H9 (cell line): ENCODE measurements around the gene PDXP. TPM values are rescaled to one million over a fixed set of nuclear protein-coding genes. Genes with fewer than 3 reads are reported as not detected.

Experiments used
- DNase-seq: peaks from one replicate; pipeline ENCODE4 v3.0.0-alpha.2; 2017
- H2AFZ ChIP-seq: one replicate; pipeline ENCODE4 v1.6.1; 2013; ENCODE audit warnings: mild to moderate bottlenecking, low read length, control low read depth, moderate library complexity
- H2AK5ac ChIP-seq: 2 replicates; pipeline ENCODE4 v1.6.1; 2013; ENCODE audit warnings: low read length, control low read depth, mixed read lengths; ENCODE audit not compliant: insufficient read length
- H2BK120ac ChIP-seq: one replicate; pipeline ENCODE4 v1.6.1; 2013; ENCODE audit warnings: low read depth, mild to moderate bottlenecking, low read length, control low read depth, inconsistent platforms; ENCODE audit not compliant: poor library complexity, severe bottlenecking
- H2BK12ac ChIP-seq: 2 replicates; pipeline ENCODE4 v1.6.1; 2013; ENCODE audit warnings: low read length, control low read depth, mixed read lengths, low read depth; ENCODE audit not compliant: insufficient read length
- H2BK15ac ChIP-seq: 2 replicates; pipeline ENCODE4 v1.6.1; 2013; ENCODE audit warnings: low read depth, low read length, control low read depth
- H2BK20ac ChIP-seq: one replicate; pipeline ENCODE4 v1.6.1; 2013; ENCODE audit warnings: low read depth, mild to moderate bottlenecking, low read length, control low read depth, inconsistent platforms; ENCODE audit not compliant: poor library complexity, severe bottlenecking
- H2BK5ac ChIP-seq: 2 replicates; pipeline ENCODE4 v1.6.1; 2013; ENCODE audit warnings: low read length, control low read depth, mixed read lengths; ENCODE audit not compliant: insufficient read length
- H3K14ac ChIP-seq: 2 replicates; pipeline ENCODE4 v1.6.1; 2013; ENCODE audit warnings: low read length, control low read depth; ENCODE audit not compliant: insufficient read depth
- H3K18ac ChIP-seq: 2 replicates; pipeline ENCODE4 v1.6.1; 2013; ENCODE audit warnings: low read depth, mild to moderate bottlenecking, mixed read lengths, low read length, control low read depth; ENCODE audit not compliant: insufficient read length
- H3K23ac ChIP-seq: 2 replicates; pipeline ENCODE4 v1.6.1; 2013; ENCODE audit warnings: low read length, control low read depth, mixed read lengths, low read depth; ENCODE audit not compliant: insufficient read length
- H3K23me2 ChIP-seq: 2 replicates; pipeline ENCODE4 v1.6.1; 2013; ENCODE audit warnings: low read depth, mild to moderate bottlenecking, mixed read lengths, low read length, control low read depth; ENCODE audit not compliant: insufficient read length, poor library complexity, severe bottlenecking
- H3K27ac ChIP-seq: 2 replicates; pipeline ENCODE4 v1.5.1; 2013; ENCODE audit warnings: low read length, control low read depth, mixed read lengths, low read depth; ENCODE audit not compliant: insufficient read length
- H3K27me3 ChIP-seq: 2 replicates; pipeline ENCODE4 v1.6.1; 2013; ENCODE audit warnings: low read length, control low read depth, inconsistent platforms; ENCODE audit not compliant: insufficient read depth
- H3K4ac ChIP-seq: 2 replicates; pipeline ENCODE4 v1.6.1; 2013; ENCODE audit warnings: low read depth, mild to moderate bottlenecking, control low read depth, inconsistent platforms, low read length, moderate library complexity
- H3K4me1 ChIP-seq: 2 replicates; pipeline ENCODE4 v1.6.1; 2013; ENCODE audit warnings: low read length, control low read depth, inconsistent platforms; ENCODE audit not compliant: insufficient read depth
- H3K4me2 ChIP-seq: 2 replicates; pipeline ENCODE4 v1.6.1; 2013; ENCODE audit warnings: low read length, control low read depth, mixed read lengths; ENCODE audit not compliant: insufficient read length, insufficient read depth
- H3K56ac ChIP-seq: 2 replicates; pipeline ENCODE4 v1.6.1; 2013; ENCODE audit warnings: low read depth, mild to moderate bottlenecking, mixed read lengths, low read length, control low read depth; ENCODE audit not compliant: insufficient read length
- H3K79me1 ChIP-seq: 2 replicates; pipeline ENCODE4 v1.6.1; 2013; ENCODE audit warnings: low read depth, mild to moderate bottlenecking, moderate library complexity, low read length, control low read depth, inconsistent platforms; ENCODE audit not compliant: insufficient read depth, poor library complexity, severe bottlenecking
- H3K79me2 ChIP-seq: 2 replicates; pipeline ENCODE4 v1.6.1; 2013; ENCODE audit warnings: low read length, control low read depth, inconsistent platforms; ENCODE audit not compliant: insufficient read depth
- H3K9ac ChIP-seq: 2 replicates; pipeline ENCODE4 v1.6.1; 2013; ENCODE audit warnings: low read length, control low read depth, mixed read lengths; ENCODE audit not compliant: insufficient read length; ENCODE audit errors: extremely low read depth
- H3K9me3 ChIP-seq: one replicate; pipeline ENCODE4 v1.6.1; 2013; ENCODE audit warnings: low read depth, low read length, inconsistent platforms; ENCODE audit not compliant: control insufficient read depth
- H3T11ph ChIP-seq: one replicate; pipeline ENCODE4 v1.6.1; 2013; ENCODE audit warnings: mild to moderate bottlenecking, low read length, control low read depth, inconsistent platforms
- H4K20me1 ChIP-seq: one replicate; pipeline ENCODE4 v1.6.1; 2013; ENCODE audit not compliant: control insufficient read depth, insufficient read length, insufficient read depth
- H4K5ac ChIP-seq: 2 replicates; pipeline ENCODE4 v1.6.1; 2013; ENCODE audit warnings: low read depth, mild to moderate bottlenecking, mixed read lengths, low read length, control low read depth; ENCODE audit not compliant: insufficient read length
- H4K8ac ChIP-seq: replicated peaks from 2 replicates; pipeline ENCODE4 v1.6.1; 2013; ENCODE audit warnings: low read length, control low read depth, mixed read lengths, low read depth; ENCODE audit not compliant: insufficient read length
- H4K91ac ChIP-seq: 2 replicates; pipeline ENCODE4 v1.6.1; 2013; ENCODE audit warnings: low read depth, mild to moderate bottlenecking, moderate library complexity, mixed read lengths, low read length, control low read depth; ENCODE audit not compliant: insufficient read length
- H3K27ac Mint-ChIP-seq, 3 experiments: 2 replicates in 2 of 3; 3 replicates in 1 of 3; pipeline ENCODE4 v1.8.0; 2020 to 2021; ENCODE audit warnings: mixed read lengths in 3 of 3, mild to moderate bottlenecking in 1 of 3, moderate library complexity in 1 of 3
- H3K27me3 Mint-ChIP-seq: 2 replicates; pipeline ENCODE4 v1.8.0; 2021; ENCODE audit warnings: low read depth, mild to moderate bottlenecking, moderate library complexity, mixed read lengths
- H3K36me3 Mint-ChIP-seq, 3 experiments: 2 replicates in 2 of 3; 3 replicates in 1 of 3; pipeline ENCODE4 v1.8.0; 2020 to 2021; ENCODE audit warnings: low read depth in 3 of 3, mixed read lengths in 3 of 3; ENCODE audit not compliant: insufficient read depth in 1 of 3
- H3K4me1 Mint-ChIP-seq, 2 experiments: 2 replicates each; pipeline ENCODE4 v1.8.0; 2020; ENCODE audit warnings: mixed read lengths in 2 of 2
- H3K4me3 Mint-ChIP-seq, 2 experiments: 2 replicates in 1 of 2; 3 replicates in 1 of 2; pipeline ENCODE4 v1.8.0; 2020 to 2021; ENCODE audit warnings: mild to moderate bottlenecking in 2 of 2, mixed read lengths in 2 of 2, moderate library complexity in 1 of 2
- H3K9me3 Mint-ChIP-seq, 2 experiments: 2 replicates in 1 of 2; 3 replicates in 1 of 2; pipeline ENCODE4 v1.8.0; 2020; ENCODE audit warnings: mild to moderate bottlenecking in 2 of 2, mixed read lengths in 2 of 2, moderate library complexity in 1 of 2
- WGBS: extraction: QIAGEN DNeasy Blood & Tissue Kit; methylation state at CpG from one replicate; pipeline ENCODE4 v1.1.7; 2013; ENCODE audit warnings: missing lambda C conversion rate, low lambda C conversion rate, mixed read lengths; ENCODE audit not compliant: insufficient read length; ENCODE audit errors: extremely low coverage; 5-methylcytosine and 5-hydroxymethylcytosine counted together
- total RNA-seq: library from RNA; stranded (reverse); gene quantifications from 2 replicates; pipeline ENCODE4 v1.2.1, GENCODE V29; 2021
- TF ChIP-seq, protein P1 (sequence below): fragments of 200-600 bp; sonication (generic); conservative IDR thresholded peaks from 3 replicates; pipeline ENCODE4 v1.8.0; 2021; ENCODE audit warnings: antibody characterized with exemption, mild to moderate bottlenecking

Gene PDXP
- total RNA-seq, 1 experiment from 2014 or later: 41.0 TPM

DNA sequence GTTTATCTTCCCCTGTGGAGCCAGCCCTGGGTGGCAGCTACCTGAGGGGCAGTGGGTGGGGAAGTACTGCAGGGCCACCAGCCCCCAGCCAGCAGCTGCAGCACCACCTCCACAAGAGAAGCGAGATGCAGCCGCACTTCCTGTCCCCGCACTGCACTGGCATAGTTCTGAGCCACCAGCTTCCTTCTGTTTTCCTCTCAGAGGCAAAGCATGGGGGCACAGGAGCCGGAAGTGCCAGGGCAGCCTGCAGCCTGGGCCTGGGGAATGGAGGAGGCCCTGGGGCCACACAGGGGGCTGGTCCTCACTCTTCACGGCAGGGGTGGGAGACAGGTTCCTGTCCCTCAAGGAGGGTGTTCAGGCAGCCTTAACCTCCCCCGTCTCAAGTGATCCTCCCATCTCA is 31.0 kb upstream of the PDXP start:
- peak overlapping the region in 1 of 3 experiments; percentile 67; a peak in 1 of 7 replicates for H3K27ac Mint-ChIP-seq
- no CpG with 5 or more reads among the region's 6 CpGs for WGBS
- DNase-seq: no peak

More for the DNA sequence above, 31.0 kb upstream of the PDXP start:
- Histone ChIP-seq H3K9ac (no peak overlapping the region), H3K79me1 (no peaks in the 10 kb centered on the region), H3K23ac (no peak overlapping the region), H3K4me1 (peaks cover 2% of the 10 kb centered on the region; the same call in 1 of the 2 replicates), H3K23me2 (no peaks in the 10 kb centered on the region), H4K20me1 (no peaks in the 10 kb centered on the region), H3K14ac (no peak overlapping the region; the same call in 1 of the 2 replicates), H4K5ac (no peak overlapping the region), H3K56ac (no peak overlapping the region), H3K79me2 (no peaks in the 10 kb centered on the region), H4K8ac (no peak overlapping the region), H2AFZ (no peak overlapping the region), H2BK15ac (no peak overlapping the region), H3K27me3 (no peaks in the 10 kb centered on the region), H3K4ac (no peak overlapping the region), H2BK120ac (no peak overlapping the region), H3K27ac (no peak overlapping the region), H2BK12ac (no peak overlapping the region), H3K9me3 (no peaks in the 10 kb centered on the region), H4K91ac (no peak overlapping the region), H2AK5ac (no peak overlapping the region), H3K4me2 (no peak overlapping the region), H3T11ph (no peak overlapping the region), H2BK20ac (no peak overlapping the region), H2BK5ac (no peak overlapping the region), H3K18ac (no peak overlapping the region)
- Mint-ChIP-seq H3K27me3 (no peaks in the 10 kb centered on the region; the same call in 1 of the 2 replicates), H3K9me3 (no peaks in the 10 kb centered on the region; a peak in 1 of 5 replicates), H3K36me3 (peaks cover 3 to 31% (median 21%) of the 10 kb centered on the region in 3 experiments; a peak in 6 of 7 replicates), H3K4me1 (peaks cover 2 to 5% of the 10 kb centered on the region in 2 experiments), H3K4me3 (no peak overlapping the region)
- TF ChIP-seq, protein P1, sequence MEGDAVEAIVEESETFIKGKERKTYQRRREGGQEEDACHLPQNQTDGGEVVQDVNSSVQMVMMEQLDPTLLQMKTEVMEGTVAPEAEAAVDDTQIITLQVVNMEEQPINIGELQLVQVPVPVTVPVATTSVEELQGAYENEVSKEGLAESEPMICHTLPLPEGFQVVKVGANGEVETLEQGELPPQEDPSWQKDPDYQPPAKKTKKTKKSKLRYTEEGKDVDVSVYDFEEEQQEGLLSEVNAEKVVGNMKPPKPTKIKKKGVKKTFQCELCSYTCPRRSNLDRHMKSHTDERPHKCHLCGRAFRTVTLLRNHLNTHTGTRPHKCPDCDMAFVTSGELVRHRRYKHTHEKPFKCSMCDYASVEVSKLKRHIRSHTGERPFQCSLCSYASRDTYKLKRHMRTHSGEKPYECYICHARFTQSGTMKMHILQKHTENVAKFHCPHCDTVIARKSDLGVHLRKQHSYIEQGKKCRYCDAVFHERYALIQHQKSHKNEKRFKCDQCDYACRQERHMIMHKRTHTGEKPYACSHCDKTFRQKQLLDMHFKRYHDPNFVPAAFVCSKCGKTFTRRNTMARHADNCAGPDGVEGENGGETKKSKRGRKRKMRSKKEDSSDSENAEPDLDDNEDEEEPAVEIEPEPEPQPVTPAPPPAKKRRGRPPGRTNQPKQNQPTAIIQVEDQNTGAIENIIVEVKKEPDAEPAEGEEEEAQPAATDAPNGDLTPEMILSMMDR: no peak
